Right forelimb (tissue), 1 donor: ENCODE measurements around the gene ADAMTS17.

Source experiments
- DNase-seq: peaks from one replicate; pipeline ENCODE4 v3.0.0-alpha.2; 2018

The ADAMTS17 gene

GRCh38 chr15:100163961-100164360, 177.8 kb downstream of the ADAMTS17 start:
- no peak for DNase-seq

- DNase-seq: no peak
These were observed 180.8 kb downstream of the ADAMTS17 start for GRCh38 chr15:100160953-100161352.

GRCh38 chr15:100159436-100159835, 182.3 kb downstream of the ADAMTS17 start:
- DNase-seq: no peak

GRCh38 chr15:100158356-100158755, 183.4 kb downstream of the ADAMTS17 start:
- no peak for DNase-seq

GRCh38 chr15:100156201-100156600, 185.6 kb downstream of the ADAMTS17 start:
- DNase-seq: no peak

GRCh38 chr15:100154338-100154737, 187.4 kb downstream of the ADAMTS17 start:
- no peak for DNase-seq

GRCh38 chr15:100152463-100152862, 189.3 kb downstream of the ADAMTS17 start:
- DNase-seq: no peak

GRCh38 chr15:100150906-100151305, 190.9 kb downstream of the ADAMTS17 start:
- no peak for DNase-seq

GRCh38 chr15:100147828-100148227, 193.9 kb downstream of the ADAMTS17 start:
- no peak for DNase-seq

- no peak for DNase-seq
These were observed 198.4 kb downstream of the ADAMTS17 start for GRCh38 chr15:100143378-100143777.

- peak; percentile 60 for DNase-seq
These were observed 200.3 kb downstream of the ADAMTS17 start for GRCh38 chr15:100141311-100142001.

GRCh38 chr15:100140527-100141308, 201.1 kb downstream of the ADAMTS17 start:
- no peak for DNase-seq

GRCh38 chr15:100134586-100134985, 207.2 kb downstream of the ADAMTS17 start:
- DNase-seq: no peak

- DNase-seq: no peak
These were observed 207.6 kb downstream of the ADAMTS17 start for GRCh38 chr15:100134089-100134583.

- no peak for DNase-seq
These were observed 208.8 kb downstream of the ADAMTS17 start for GRCh38 chr15:100133001-100133400.

- DNase-seq: no peak
These were observed 209.5 kb downstream of the ADAMTS17 start for GRCh38 chr15:100132309-100132708.

GRCh38 chr15:100131321-100132224, 210.2 kb downstream of the ADAMTS17 start:
- DNase-seq: no peak

GRCh38 chr15:100129677-100130076, 212.1 kb downstream of the ADAMTS17 start:
- no peak for DNase-seq

- DNase-seq: peak; percentile 78
These were observed 216.2 kb downstream of the ADAMTS17 start for GRCh38 chr15:100125401-100126191.

- no peak for DNase-seq
These were observed 216.8 kb downstream of the ADAMTS17 start for GRCh38 chr15:100124936-100125335.

- no peak for DNase-seq
These were observed 217.4 kb downstream of the ADAMTS17 start for GRCh38 chr15:100124361-100124760.

- no peak for DNase-seq
These were observed 218.2 kb downstream of the ADAMTS17 start for GRCh38 chr15:100123611-100124010.
